H1 (cell line): ENCODE data around the gene TRAPPC3. TPM values are rescaled to one million over a fixed set of nuclear protein-coding genes. Genes with fewer than 3 reads are reported as not detected.

Source experiments
- BRCA1 ChIP-seq: IDR thresholded peaks from 2 replicates; pipeline ENCODE4 v1.6.1; 2012; ENCODE audit warnings: low read depth, low read length, improper control_type of control experiment
- EP300 ChIP-seq, 2 experiments: IDR thresholded peaks; 1 replicate in 1 of 2; 2 replicates in 1 of 2; pipeline ENCODE4 v1.6.1; 2011 to 2012; ENCODE audit warnings: low read depth in 2 of 2, low read length in 2 of 2, mild to moderate bottlenecking in 2 of 2, borderline replicate concordance in 1 of 2, inconsistent platforms in 1 of 2, moderate library complexity in 1 of 2
- KDM1A ChIP-seq: fragments of 200-600, 300-600 bp; sonication (generic); IDR thresholded peaks from 2 replicates; pipeline ENCODE4 v1.7.1; 2016; ENCODE audit warnings: mild to moderate bottlenecking, low read length, borderline replicate concordance
- SIX5 ChIP-seq: IDR thresholded peaks from 2 replicates; pipeline ENCODE4 v1.6.1; 2011; ENCODE audit warnings: mild to moderate bottlenecking, low read depth, low read length
- TEAD4 ChIP-seq: IDR thresholded peaks from 2 replicates; pipeline ENCODE4 v1.6.1; 2012; ENCODE audit warnings: low read depth, low read length, inconsistent platforms, mixed read lengths
- YY1 ChIP-seq: IDR thresholded peaks from 2 replicates; pipeline ENCODE4 v1.6.1; 2011; ENCODE audit warnings: low read depth, mild to moderate bottlenecking, low read length
- polyA plus RNA-seq, 7 experiments: library from polyadenylated mRNA; depleted of rRNA in 3 of 7; stranded (reverse) in 5 of 7; unstranded in 2 of 7; fragments of >200 nt in 5 of 7; fragments of 200-250 nt in 2 of 7; gene quantifications; 1 replicate in 5 of 7; 2 replicates in 1 of 7; 4 replicates in 1 of 7; pipeline versions ENCODE4 v1.2.1 to v1.2.3, GENCODE V29; 2011 to 2013; ENCODE audit warnings: missing spikeins in 2 of 7, mixed read lengths in 2 of 7
- total RNA-seq: library from RNA; stranded (reverse); fragmentation: NEBNext Ultra II Directional; extraction: Animal tissue kit (Norgen Biotek cat#: 25700); gene quantifications from 2 replicates; pipeline ENCODE4 v1.2.1, GENCODE V29; 2021
- TF ChIP-seq, protein P1 (sequence below): fragments of 300-600 bp; sonication (generic); IDR thresholded peaks from 2 replicates; pipeline ENCODE4 v1.7.1; 2012; ENCODE audit warnings: low read length, moderate library complexity, mild to moderate bottlenecking, inconsistent platforms; ENCODE audit not compliant: insufficient replicate concordance
- TF ChIP-seq, protein P2 (sequence below), 3 experiments: IDR thresholded peaks; 1 replicate in 2 of 3; 2 replicates in 1 of 3; pipeline versions ENCODE4 v1.5.1 to v1.6.1; 2011; ENCODE audit warnings: low read length in 3 of 3, mild to moderate bottlenecking in 3 of 3, inconsistent platforms in 2 of 3, low read depth in 1 of 3, moderate library complexity in 1 of 3; ENCODE audit not compliant: insufficient read depth in 1 of 3; ENCODE audit errors: control extremely low read depth in 1 of 3
- TF ChIP-seq, protein P3 (sequence below): IDR thresholded peaks from 2 replicates; pipeline ENCODE4 v1.6.1; 2012; ENCODE audit warnings: inconsistent platforms

TRAPPC3 gene
- total and polyA plus RNA-seq, 2 of the 8 experiments (the other 6 are each of a cell fraction or from before 2014, with no cell fraction given): 47.8 to 51.0 TPM

DNA sequence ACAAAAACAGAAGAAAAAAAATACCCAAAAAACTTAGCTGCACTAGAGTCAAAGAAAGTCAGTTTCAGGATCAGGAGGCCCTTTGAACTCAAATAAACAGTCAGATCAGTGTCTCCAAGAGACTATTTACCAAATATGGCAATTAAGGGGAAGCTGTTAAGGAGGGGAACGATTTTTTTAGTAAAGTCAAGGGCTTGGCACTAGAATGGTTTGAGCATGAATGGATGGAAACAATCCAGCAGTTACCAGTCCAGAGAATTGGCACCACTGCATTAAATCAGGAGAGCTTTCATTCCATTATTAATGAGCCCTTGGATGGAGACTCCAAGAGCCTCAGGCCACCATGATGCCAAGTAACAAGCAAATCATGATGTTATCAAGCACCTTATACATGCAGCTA, 7.2 kb downstream of the TRAPPC3 start (continued):
- TF ChIP-seq, protein P1, sequence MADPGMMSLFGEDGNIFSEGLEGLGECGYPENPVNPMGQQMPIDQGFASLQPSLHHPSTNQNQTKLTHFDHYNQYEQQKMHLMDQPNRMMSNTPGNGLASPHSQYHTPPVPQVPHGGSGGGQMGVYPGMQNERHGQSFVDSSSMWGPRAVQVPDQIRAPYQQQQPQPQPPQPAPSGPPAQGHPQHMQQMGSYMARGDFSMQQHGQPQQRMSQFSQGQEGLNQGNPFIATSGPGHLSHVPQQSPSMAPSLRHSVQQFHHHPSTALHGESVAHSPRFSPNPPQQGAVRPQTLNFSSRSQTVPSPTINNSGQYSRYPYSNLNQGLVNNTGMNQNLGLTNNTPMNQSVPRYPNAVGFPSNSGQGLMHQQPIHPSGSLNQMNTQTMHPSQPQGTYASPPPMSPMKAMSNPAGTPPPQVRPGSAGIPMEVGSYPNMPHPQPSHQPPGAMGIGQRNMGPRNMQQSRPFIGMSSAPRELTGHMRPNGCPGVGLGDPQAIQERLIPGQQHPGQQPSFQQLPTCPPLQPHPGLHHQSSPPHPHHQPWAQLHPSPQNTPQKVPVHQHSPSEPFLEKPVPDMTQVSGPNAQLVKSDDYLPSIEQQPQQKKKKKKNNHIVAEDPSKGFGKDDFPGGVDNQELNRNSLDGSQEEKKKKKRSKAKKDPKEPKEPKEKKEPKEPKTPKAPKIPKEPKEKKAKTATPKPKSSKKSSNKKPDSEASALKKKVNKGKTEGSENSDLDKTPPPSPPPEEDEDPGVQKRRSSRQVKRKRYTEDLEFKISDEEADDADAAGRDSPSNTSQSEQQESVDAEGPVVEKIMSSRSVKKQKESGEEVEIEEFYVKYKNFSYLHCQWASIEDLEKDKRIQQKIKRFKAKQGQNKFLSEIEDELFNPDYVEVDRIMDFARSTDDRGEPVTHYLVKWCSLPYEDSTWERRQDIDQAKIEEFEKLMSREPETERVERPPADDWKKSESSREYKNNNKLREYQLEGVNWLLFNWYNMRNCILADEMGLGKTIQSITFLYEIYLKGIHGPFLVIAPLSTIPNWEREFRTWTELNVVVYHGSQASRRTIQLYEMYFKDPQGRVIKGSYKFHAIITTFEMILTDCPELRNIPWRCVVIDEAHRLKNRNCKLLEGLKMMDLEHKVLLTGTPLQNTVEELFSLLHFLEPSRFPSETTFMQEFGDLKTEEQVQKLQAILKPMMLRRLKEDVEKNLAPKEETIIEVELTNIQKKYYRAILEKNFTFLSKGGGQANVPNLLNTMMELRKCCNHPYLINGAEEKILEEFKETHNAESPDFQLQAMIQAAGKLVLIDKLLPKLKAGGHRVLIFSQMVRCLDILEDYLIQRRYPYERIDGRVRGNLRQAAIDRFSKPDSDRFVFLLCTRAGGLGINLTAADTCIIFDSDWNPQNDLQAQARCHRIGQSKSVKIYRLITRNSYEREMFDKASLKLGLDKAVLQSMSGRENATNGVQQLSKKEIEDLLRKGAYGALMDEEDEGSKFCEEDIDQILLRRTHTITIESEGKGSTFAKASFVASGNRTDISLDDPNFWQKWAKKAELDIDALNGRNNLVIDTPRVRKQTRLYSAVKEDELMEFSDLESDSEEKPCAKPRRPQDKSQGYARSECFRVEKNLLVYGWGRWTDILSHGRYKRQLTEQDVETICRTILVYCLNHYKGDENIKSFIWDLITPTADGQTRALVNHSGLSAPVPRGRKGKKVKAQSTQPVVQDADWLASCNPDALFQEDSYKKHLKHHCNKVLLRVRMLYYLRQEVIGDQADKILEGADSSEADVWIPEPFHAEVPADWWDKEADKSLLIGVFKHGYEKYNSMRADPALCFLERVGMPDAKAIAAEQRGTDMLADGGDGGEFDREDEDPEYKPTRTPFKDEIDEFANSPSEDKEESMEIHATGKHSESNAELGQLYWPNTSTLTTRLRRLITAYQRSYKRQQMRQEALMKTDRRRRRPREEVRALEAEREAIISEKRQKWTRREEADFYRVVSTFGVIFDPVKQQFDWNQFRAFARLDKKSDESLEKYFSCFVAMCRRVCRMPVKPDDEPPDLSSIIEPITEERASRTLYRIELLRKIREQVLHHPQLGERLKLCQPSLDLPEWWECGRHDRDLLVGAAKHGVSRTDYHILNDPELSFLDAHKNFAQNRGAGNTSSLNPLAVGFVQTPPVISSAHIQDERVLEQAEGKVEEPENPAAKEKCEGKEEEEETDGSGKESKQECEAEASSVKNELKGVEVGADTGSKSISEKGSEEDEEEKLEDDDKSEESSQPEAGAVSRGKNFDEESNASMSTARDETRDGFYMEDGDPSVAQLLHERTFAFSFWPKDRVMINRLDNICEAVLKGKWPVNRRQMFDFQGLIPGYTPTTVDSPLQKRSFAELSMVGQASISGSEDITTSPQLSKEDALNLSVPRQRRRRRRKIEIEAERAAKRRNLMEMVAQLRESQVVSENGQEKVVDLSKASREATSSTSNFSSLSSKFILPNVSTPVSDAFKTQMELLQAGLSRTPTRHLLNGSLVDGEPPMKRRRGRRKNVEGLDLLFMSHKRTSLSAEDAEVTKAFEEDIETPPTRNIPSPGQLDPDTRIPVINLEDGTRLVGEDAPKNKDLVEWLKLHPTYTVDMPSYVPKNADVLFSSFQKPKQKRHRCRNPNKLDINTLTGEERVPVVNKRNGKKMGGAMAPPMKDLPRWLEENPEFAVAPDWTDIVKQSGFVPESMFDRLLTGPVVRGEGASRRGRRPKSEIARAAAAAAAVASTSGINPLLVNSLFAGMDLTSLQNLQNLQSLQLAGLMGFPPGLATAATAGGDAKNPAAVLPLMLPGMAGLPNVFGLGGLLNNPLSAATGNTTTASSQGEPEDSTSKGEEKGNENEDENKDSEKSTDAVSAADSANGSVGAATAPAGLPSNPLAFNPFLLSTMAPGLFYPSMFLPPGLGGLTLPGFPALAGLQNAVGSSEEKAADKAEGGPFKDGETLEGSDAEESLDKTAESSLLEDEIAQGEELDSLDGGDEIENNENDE: no peak
- TF ChIP-seq YY1 (no peak), TEAD4 (no peak), BRCA1 (no peak), KDM1A (no peak), EP300 (IDR thresholded peaks at IDR 0.05; ENCODE audit: borderline replicate concordance in 1 of 2, low read depth in 2 of 2, low read length in 2 of 2) (no peak), SIX5 (no peak)
- TF ChIP-seq, protein P2, sequence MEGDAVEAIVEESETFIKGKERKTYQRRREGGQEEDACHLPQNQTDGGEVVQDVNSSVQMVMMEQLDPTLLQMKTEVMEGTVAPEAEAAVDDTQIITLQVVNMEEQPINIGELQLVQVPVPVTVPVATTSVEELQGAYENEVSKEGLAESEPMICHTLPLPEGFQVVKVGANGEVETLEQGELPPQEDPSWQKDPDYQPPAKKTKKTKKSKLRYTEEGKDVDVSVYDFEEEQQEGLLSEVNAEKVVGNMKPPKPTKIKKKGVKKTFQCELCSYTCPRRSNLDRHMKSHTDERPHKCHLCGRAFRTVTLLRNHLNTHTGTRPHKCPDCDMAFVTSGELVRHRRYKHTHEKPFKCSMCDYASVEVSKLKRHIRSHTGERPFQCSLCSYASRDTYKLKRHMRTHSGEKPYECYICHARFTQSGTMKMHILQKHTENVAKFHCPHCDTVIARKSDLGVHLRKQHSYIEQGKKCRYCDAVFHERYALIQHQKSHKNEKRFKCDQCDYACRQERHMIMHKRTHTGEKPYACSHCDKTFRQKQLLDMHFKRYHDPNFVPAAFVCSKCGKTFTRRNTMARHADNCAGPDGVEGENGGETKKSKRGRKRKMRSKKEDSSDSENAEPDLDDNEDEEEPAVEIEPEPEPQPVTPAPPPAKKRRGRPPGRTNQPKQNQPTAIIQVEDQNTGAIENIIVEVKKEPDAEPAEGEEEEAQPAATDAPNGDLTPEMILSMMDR (IDR thresholded peaks at IDR 0.05; ENCODE audit: control extremely low read depth in 1 of 3, insufficient read depth in 1 of 3, low read depth in 1 of 3, low read length in 3 of 3): no peak
- TF ChIP-seq, protein P3, sequence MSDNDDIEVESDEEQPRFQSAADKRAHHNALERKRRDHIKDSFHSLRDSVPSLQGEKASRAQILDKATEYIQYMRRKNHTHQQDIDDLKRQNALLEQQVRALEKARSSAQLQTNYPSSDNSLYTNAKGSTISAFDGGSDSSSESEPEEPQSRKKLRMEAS: no peak
